MG63 (cell line): ENCODE results near the gene UBA7. TPM values are rescaled to one million over a fixed set of nuclear protein-coding genes. Genes with fewer than 3 reads are reported as not detected.

Source experiments
- DNase-seq: peaks from one replicate; pipeline ENCODE4 v3.0.0-alpha.2; 2020
- H3K27me3 ChIP-seq: fragments of 250-450 bp; sonication (Bioruptor Pico); 2 replicates; pipeline ENCODE4 v1.5.1; 2020; ENCODE audit warnings: mild to moderate bottlenecking, moderate library complexity
- H3K36me3 ChIP-seq: fragments of 250-450 bp; sonication (Bioruptor Pico); 2 replicates; pipeline ENCODE4 v1.5.1; 2020; ENCODE audit warnings: mild to moderate bottlenecking, moderate library complexity
- H3K4me3 ChIP-seq: fragments of 250-450 bp; sonication (Bioruptor Pico); 2 replicates; pipeline ENCODE4 v1.5.1; 2020; ENCODE audit warnings: mild to moderate bottlenecking, moderate library complexity
- H3K9me3 ChIP-seq: fragments of 250-450 bp; sonication (Bioruptor Pico); 2 replicates; pipeline ENCODE4 v1.5.1; 2020; ENCODE audit warnings: mild to moderate bottlenecking, moderate library complexity
- total RNA-seq: library from RNA; depleted of rRNA; stranded (reverse); fragments of >200 nt; shearing (Covaris generic); gene quantifications from 2 replicates; pipeline ENCODE4 v1.2.3, GENCODE V29; 2014; ENCODE audit warnings: low replicate concordance; rRNA removed

UBA7 gene
- total RNA-seq, 1 experiment from 2014 or later: 6.9 TPM

DNA sequence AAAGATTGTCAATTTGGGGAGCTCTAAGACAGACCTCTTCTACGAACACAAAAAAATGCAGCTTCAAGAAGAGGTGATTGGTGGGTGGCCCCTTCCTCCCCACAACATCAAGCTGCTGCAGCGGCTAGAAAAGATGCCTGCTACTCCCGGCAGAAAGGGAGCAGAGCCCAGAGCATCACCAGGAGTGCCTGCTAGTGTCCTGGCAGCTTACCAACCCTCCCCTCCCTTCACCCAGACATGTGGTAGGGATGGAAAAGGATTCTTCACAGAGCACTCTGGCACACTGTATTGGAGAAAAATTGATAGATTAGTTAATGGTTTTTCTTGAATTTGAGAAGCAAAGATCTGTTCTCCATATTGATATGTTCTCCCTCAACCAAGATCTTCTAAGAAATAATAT, 38.2 kb downstream of the UBA7 start:
- H3K36me3 ChIP-seq: no peaks in the 10 kb centered on the region
- DNase-seq: no peak
- no peaks in the 10 kb centered on the region for H3K27me3 ChIP-seq
- H3K4me3 ChIP-seq: no peak overlapping the region
- no peaks in the 10 kb centered on the region for H3K9me3 ChIP-seq

DNA sequence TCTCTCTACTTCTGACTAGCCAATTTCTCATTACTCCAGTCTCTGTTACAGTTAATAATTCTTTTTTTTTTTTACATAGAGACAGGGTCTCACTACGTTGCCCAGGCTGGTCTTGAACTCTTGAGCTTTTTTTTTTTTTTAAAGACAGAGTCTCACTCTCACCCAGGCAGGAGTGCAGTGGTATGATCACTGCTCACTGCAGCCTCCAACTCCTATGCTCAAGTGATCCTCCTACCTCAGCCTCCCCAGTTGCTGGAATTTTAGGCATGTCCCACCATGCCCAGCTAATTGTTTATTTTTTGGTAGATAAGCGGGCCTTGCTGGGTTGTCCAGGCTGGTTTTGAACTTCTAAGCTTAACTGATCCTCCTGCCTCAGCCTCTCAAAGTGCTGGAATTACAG, 41.0 kb downstream of the UBA7 start:
- Histone ChIP-seq H3K36me3 (no peaks in the 10 kb centered on the region), H3K4me3 (no peak overlapping the region), H3K9me3 (no peaks in the 10 kb centered on the region), H3K27me3 (no peaks in the 10 kb centered on the region)
- DNase-seq: no peak

DNA sequence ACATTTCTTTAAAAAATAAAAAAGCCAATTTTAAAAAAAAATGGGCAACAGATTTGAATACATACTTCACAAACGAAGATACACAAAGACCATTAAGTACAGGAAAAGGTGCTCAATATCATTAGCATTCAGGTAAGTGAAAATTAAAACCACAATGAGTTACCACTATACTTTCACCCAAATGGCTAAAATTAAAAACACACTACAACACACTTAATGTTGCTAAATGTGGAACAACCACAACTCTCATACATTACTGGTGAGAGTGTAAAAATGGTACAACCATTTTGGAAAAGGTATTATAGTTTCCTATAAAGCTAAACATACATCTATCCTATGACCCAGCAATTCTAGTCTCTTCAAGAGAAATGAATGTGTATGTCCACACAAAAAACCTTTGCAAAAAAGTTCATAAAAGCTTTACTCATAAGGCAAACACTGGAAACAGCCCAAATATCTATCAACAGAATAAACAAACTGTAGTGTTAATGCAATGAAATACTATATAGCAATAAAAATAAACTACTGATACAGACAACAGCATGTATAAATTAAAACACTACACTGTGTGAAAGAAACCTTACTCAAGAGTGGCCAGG, 42.3 kb downstream of the UBA7 start:
- Histone ChIP-seq H3K36me3 (no peaks in the 10 kb centered on the region), H3K9me3 (no peaks in the 10 kb centered on the region), H3K4me3 (no peak overlapping the region), H3K27me3 (no peaks in the 10 kb centered on the region)
- no peak for DNase-seq

- Histone ChIP-seq H3K4me3 (no peak overlapping the region), H3K36me3 (no peaks in the 10 kb centered on the region), H3K27me3 (no peaks in the 10 kb centered on the region), H3K9me3 (no peaks in the 10 kb centered on the region)
- no peak for DNase-seq
Observed at GRCh38 chr3:49769926-49770325, 43.8 kb downstream of the UBA7 start.

DNA sequence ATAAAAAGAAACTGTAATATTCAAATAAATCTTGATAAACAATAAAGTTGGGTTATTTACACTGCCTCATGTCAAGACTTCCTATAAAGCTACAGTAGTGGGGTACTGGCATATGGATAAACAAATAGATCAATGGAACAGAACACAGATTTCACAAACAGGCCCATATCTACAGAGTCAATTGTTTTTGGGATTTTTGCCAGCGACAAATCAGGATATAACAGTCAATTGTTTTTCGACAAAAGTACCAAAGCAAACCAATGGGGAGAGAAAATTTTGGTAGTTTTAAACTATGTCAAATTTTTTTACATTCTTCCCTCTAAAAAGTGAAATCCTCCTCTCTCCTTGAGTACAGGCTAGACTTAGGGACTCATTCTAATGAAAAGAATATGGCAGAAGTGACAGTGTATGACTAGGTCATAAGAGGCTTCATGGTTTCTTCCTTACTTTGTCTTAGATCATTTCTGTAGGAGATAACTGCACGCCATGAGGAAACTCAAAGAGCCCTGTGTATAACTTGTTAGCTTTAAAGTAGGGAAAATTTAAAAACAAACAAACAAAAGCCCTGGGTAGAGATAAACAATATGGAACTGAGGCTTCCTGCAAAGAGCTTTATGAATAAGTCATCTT, 44.4 kb downstream of the UBA7 start:
- DNase-seq: no peak
- Histone ChIP-seq H3K27me3 (no peaks in the 10 kb centered on the region), H3K4me3 (no peak overlapping the region), H3K36me3 (no peaks in the 10 kb centered on the region), H3K9me3 (no peaks in the 10 kb centered on the region)

GRCh38 chr3:49763981-49764380, 49.8 kb downstream of the UBA7 start:
- no peak overlapping the region for H3K4me3 ChIP-seq
- no peaks in the 10 kb centered on the region for H3K9me3 ChIP-seq
- no peaks in the 10 kb centered on the region for H3K36me3 ChIP-seq
- no peak for DNase-seq
- H3K27me3 ChIP-seq: no peaks in the 10 kb centered on the region

- Histone ChIP-seq H3K27me3 (no peaks in the 10 kb centered on the region), H3K4me3 (no peak overlapping the region), H3K9me3 (no peaks in the 10 kb centered on the region), H3K36me3 (no peaks in the 10 kb centered on the region)
- no peak for DNase-seq
Observed at GRCh38 chr3:49761661-49762060, 52.1 kb downstream of the UBA7 start.

DNA sequence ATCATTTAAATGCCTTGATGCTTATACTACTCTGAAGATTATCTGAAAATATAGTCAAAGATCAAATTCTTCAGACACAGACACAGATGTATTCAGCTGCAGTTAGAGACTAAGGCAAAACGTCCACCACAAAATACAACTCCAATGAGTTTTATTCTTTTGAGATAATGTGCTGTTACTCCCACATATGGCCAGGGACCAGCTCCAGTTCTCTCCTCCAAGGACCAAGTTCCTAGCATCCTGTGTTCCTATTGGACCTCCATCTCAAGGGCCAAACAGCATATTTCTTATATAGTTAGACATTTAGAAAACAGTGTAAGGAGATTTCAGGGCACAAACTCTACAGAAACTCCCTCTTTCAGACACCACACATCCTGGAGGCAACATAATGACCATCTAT, 54.5 kb downstream of the UBA7 start:
- no peak for DNase-seq
- no peaks in the 10 kb centered on the region for H3K9me3 ChIP-seq
- H3K27me3 ChIP-seq: no peaks in the 10 kb centered on the region
- H3K36me3 ChIP-seq: no peaks in the 10 kb centered on the region
- no peak overlapping the region for H3K4me3 ChIP-seq

DNA sequence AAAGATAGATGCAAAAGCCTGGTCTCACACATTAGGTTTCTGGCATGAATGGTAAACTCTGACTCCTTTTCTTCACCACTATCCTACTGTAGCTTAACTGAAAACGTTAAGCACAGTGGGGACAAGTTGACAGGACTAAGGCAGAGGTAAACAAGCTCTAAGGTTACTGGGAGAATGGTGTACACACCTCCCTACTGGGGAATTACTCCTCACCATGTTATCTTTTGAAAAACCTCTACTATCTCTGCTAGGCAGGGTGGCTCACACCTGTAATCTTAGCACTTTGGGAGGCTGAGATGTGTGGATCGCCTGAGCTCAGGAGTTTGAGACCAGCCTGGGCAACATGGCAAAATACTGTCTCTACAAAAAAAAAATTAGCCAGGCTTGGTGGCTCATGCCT, 56.6 kb downstream of the UBA7 start:
- H3K27me3 ChIP-seq: no peaks in the 10 kb centered on the region
- H3K36me3 ChIP-seq: no peaks in the 10 kb centered on the region
- H3K4me3 ChIP-seq: no peak overlapping the region
- no peak for DNase-seq
- H3K9me3 ChIP-seq: no peaks in the 10 kb centered on the region

- Histone ChIP-seq H3K9me3 (no peaks in the 10 kb centered on the region), H3K36me3 (no peaks in the 10 kb centered on the region), H3K4me3 (no peak overlapping the region), H3K27me3 (no peaks in the 10 kb centered on the region)
- no peak for DNase-seq
Observed at GRCh38 chr3:49756036-49756435, 57.7 kb downstream of the UBA7 start.

Other genes with a start within 250 kb of the UBA7 start
- gene APEH, start 139.6 kb downstream of the UBA7 start, total RNA-seq: 53.9 and 87.5 TPM in 2 replicates
- gene MST1, start 124.5 kb downstream of the UBA7 start, total RNA-seq: 0.33 TPM in 1 of 2 replicates, not detected in the other
- 8.5 TPM in 2 replicates for gene RNF123, start 124.4 kb downstream of the UBA7 start, total RNA-seq
- 2.1 TPM in 1 of 2 replicates, not detected in the other for gene AMIGO3, start 94.3 kb downstream of the UBA7 start, total RNA-seq
- 16.8 and 19.4 TPM in 2 replicates for gene GMPPB, start 90.0 kb downstream of the UBA7 start, total RNA-seq
- 10.9 and 19.5 TPM in 2 replicates for gene IP6K1, start 27.4 kb downstream of the UBA7 start, total RNA-seq
- 0.10 TPM in 1 of 2 replicates, not detected in the other for gene CDHR4, start 14.1 kb downstream of the UBA7 start, total RNA-seq
- gene INKA1, start 10.7 kb downstream of the UBA7 start, total RNA-seq: 3.2 TPM in 1 of 2 replicates, not detected in the other
- gene TRAIP, start 42.6 kb upstream of the UBA7 start, total RNA-seq: 4.9 and 18.5 TPM in 2 replicates
- gene CAMKV, start 56.0 kb upstream of the UBA7 start, total RNA-seq: 0.20 TPM in 1 of 2 replicates, not detected in the other
- gene MST1R, start 89.9 kb upstream of the UBA7 start, total RNA-seq: 1.1 and 1.9 TPM in 2 replicates
- 10.3 and 15.6 TPM in 2 replicates for gene MON1A, start 115.9 kb upstream of the UBA7 start, total RNA-seq
- gene RBM6, start 126.2 kb upstream of the UBA7 start, total RNA-seq: 12.9 and 13.2 TPM in 2 replicates